Testis (tissue), 2 donors: ENCODE results near the gene PIAS4.

Source experiments
- CTCF ChIP-seq, 3 experiments: fragments of 450-650 bp in 2 of 3; fragments of 200-600 bp in 1 of 3; sonication (generic) in 1 of 3; IDR thresholded peaks; one replicate each; pipeline ENCODE4 v1.5.1; 2016 to 2019; ENCODE audit warnings: antibody characterized with exemption in 3 of 3, mild to moderate bottlenecking in 2 of 3, moderate library complexity in 1 of 3
- POLR2A ChIP-seq: fragments of 450-650 bp; IDR thresholded peaks from one replicate; pipeline ENCODE4 v1.6.1; 2017; ENCODE audit warnings: antibody characterized with exemption, mild to moderate bottlenecking, moderate library complexity

- TF ChIP-seq CTCF (IDR thresholded peaks at IDR 0.05) (peak in 1 of 3 experiments; percentile 59), POLR2A (peak; percentile 86)
These were observed 36.5 kb upstream of the PIAS4 start, which contains the start of gene DAPK3 for GRCh38 chr19:3970808-3971598.
